HG03439 (cell line): Measurements from ENCODE around the gene TRAPPC5.

Source experiments
- ATAC-seq: cut with Tn5 transposase; IDR thresholded peaks from one replicate; pipeline ENCODE4 v1.9.1; 2021; ENCODE audit warnings: mild to moderate bottlenecking, moderate library complexity; ENCODE audit not compliant: unreplicated experiment

Gene TRAPPC5

DNA sequence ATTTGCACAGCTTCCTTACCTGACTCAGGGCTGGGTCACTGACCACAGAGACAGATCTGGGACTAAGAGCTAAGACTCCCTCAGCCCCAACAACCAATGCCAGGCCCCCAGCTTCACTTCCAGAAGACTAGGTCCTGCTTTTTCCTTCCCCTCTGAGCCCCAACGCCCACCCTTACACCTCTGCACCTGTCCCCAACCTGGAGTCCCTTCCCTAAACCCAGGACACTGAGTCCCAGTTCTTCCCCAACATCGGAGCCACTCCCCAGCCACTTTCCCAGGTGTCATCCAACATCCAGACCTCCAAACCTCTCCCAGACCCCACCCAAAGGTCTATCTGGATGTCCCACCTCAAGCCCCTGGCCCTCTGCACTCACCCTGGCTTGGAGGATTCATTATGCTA, 18.4 kb downstream of the TRAPPC5 start:
- ATAC-seq: no peak

DNA sequence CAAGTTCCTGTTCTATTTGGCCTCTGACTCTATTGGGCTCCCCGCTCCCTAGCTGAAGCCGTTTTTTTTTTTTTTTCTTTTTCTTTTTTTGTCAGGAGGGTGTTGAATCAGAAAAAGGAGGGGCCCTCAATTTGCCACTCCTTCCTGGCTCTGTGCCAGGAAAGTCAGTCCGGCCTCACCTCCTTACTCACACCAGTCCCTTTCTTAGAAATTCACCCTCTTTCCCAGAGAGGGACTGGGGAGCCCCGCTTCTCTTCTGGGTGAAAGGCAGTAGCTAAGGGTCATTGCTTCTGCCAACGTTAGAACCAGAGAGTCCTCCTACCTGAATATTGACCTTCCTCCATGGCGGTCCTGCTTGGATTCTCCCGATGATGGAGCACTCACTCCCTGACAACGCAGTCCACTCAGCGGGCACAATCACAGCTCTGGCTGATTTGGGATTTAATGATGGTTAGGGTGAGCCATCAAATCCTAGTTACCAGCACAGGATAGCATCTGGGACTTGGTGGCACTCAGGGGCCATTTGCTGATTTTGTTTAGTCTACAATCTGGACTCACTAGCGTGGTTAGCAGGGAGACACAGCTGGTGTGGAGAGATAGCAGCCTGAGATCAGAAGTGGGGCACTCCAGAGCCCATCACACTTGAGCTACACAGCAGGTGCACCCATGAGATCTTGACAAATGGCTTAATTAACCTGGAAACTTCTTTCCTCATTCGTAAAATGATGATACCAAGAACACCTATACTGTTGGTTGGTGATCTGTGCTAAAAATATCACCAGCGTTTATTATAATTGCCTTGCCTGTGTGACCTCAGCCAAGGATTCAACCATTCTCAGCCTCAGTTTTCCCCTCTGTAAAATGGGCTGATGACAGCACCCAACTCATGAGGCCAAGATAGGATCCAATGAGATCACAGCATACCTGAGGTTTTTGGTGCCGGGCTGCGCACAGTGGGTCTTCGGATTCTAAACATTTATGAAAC, 19.1 kb downstream of the TRAPPC5 start:
- ATAC-seq: no peak

DNA sequence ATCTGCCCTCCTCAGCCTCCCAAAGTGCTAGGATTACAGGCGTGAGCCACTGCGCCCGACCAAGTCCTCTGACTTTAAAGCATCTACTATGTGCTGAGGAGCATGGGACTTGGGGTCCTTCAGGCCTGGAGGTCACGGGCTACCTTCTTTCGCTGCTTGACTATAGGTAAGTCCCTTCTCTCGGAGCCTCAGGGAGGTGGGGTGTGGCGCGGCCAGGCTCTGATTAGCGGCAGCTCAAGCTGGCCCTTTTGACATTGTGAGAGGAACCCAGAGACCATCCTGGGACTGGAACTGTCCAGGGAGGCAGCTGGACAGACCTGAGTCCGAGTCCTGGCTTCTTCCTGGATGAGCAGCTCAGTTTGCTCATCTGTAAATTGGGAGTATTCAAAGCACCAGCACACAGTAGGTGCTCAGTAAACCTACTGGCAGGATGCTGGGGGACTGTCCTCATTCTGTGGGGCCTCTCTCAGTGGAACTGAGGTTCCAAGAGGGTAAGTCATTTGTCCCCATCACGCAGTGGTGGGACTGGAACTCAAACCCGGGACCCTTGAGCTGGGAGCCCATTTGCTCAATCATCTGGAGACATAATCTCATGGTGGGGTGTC, 20.5 kb downstream of the TRAPPC5 start:
- ATAC-seq: no peak

DNA sequence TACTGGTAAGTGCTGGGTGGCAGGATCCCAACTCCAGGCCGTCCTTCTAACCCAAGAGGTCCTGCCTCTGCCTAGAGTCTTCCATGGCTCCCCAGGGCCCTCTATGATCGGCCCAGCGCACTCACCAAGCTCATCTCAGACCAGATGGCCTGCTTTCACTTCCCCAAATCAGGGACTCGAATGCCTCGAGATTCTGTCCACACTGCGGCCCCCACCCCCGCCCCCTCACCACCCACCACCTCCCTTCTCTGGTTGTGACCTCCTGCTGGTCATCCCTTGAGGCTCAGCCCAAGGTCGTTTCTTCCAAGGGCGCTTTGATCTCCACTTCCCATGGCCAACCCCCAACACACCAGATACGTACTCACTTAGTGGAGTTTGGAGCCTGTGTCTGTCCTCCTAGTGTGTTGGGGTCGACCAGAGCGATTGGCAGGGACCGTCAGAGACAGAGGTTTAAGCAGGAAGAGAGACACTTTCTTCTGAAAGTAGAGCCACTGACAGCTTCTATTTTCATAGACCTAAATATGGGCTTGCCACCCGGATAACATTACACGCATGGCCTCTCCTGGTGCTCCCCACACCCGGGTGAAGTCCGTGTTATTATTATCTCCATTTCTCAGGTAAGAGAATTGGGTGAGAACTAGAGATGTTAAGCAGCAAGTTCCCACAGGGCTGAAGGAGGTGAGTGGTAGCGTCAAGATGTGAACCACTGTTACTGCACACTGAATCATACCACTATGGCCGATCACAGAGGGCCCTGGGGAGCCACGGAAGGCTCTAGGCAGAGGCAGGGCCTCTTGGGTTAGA, 21.2 kb downstream of the TRAPPC5 start, which contains the start of gene FCER2:
Gene FCER2, minus strand, starts transcription at position 478 of the 804 bp plus-strand sequence. CDS start 2,371 bp downstream, outside the sequence.
- peak; percentile 41 for ATAC-seq

DNA sequence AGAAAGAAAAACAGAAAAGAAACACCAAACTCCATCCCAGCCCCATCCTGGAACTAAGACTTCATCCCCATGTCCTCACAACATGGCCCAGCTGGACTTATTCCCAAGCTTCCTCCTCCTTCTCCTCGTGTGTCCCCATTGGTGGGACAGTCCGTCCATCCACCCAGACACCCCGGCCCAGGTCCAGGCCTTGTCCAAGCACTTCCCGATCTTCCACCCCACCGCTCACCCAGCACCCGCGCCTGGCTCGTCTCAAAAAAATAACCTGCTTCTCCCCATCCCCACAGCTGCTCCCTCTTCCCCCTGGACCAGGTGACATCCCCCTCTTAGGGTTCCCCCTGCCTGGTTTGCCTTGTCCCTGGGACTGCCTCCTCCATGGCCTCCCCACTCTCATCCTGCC, 22.7 kb downstream of the TRAPPC5 start:
- no peak for ATAC-seq

DNA sequence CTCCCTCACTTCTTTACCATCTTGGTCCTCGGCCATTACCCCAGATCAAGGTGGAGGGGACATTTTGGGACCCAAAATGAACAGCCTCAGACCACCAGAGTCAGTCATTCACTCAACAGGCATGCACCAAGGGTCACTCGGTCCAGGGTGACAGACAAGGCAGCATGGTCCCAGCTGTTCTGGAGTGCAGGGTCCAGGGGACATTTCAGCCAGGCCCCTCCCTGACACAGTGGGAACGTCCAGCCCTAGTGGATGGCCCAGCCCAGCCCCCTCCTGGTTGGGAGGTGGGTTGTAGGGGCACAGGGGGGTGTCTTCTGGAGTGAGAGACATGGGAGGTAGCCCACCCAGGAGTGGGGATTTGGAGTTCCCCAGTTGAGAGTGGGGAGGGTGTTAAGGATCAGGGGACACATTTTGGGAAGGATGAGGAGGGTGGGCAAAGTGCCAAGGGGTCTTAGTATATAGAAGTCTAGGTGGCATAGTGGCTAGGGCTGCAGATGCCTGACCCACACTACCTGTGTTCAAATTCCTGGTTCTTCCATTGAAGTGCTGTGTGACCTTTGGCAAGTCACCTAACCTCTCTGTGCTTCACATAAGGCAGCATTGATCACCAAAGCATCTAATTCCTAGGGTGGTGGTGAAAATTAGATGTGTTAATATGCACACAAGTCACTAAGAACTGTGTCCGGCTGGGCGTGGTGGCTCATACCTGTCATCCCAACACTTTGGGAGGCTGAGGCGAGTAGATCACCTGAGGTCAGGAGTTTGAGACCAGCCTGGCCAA, 23.8 kb downstream of the TRAPPC5 start:
- no peak for ATAC-seq

DNA sequence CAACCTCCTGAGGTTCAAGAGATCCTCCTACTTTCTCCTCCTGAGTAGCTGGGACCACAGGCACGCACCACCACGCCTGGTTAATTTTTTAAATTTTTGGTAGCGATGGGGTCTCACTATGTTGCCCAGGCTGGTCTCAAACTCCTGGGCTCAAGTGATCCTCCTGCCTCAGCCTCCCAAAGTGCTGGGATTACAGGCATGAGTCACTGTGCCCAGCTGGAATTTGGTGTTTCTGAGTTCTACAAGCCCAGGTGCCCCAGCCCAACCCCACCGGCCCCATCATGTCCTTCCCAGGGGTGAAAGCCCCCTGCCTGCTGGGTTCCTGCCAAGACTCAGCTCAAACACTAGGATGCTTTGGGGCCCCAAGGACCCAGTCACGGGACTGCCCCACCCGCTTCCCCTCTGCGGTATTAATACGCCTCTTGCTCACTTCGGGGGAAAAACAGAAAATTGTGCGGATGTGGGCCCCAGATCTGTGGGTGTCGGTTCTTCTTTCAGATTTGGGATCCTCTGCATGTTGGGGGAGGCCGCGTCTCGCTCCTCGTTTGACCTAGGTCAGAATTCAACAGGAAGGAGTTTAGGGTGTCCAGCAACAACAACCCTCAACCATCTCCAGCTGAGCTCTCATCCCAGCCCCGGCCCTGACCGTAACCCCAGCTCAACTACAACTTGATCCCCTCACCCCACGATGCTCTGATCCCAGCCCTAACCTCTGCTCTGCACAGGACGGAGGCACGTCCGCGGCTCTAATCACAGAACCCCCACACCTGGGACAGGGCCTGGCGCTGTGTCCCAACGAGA, 25.0 kb downstream of the TRAPPC5 start:
- ATAC-seq: peak; percentile 49

DNA sequence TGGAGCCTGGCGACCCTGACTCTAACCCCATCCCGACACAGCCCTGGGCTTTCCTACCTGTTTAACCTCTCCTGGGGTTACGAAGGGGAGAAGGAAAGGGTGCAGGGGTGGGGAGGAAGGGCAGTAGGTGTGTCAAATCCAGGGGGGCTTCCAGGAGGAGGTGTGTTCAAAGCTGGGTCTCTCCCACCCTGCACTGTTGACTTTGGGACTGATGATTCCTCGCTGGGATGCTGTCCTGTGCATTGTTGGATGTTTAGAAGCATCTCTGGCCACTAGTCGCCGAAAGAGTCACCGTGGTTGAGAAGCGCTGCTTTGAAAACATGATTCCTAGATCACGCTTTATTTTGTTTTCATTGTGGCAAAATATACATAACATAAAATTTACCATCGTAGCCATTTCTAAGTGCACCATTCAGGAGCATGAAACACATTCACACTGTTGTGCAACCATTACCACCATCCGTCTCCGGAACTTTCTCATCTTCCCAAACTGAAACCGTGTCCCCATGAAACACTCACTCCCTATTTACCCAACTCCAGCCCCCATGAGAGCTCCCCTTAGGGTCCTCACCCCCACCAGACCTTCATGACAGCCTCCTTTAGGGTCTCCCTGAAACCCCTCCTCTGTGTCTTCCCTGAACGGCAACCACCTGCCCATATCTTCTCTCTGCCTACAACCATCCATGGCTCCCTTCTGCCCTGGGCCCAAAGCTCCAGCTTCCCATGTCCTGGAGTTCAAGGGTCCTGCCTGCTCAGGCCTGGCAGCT, 25.7 kb downstream of the TRAPPC5 start:
- no peak for ATAC-seq

DNA sequence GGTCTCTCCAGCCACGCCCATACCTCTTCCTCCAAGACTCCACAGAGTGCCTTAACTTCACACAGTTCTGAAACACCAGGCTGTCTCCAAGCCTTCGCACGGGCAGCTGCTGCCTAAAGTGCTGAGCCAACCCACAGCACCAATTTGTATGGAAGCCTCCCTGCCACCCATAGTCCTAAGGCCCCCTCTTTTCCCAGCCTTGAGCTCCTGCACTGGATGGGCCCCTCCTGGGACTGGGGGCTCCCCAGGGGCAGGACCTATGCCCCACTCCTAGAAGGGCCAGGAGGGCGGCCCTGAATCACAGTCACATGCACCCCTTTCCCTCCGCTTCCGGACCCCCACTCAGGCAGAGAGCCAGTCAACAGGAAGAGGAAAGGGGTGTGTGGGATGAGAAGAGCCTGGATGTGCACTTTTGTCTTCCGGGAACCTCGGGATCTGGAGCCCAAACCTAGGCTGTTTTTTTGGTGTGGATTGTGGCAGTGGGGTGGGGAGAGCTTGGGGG, 26.4 kb downstream of the TRAPPC5 start:
- no peak for ATAC-seq

DNA sequence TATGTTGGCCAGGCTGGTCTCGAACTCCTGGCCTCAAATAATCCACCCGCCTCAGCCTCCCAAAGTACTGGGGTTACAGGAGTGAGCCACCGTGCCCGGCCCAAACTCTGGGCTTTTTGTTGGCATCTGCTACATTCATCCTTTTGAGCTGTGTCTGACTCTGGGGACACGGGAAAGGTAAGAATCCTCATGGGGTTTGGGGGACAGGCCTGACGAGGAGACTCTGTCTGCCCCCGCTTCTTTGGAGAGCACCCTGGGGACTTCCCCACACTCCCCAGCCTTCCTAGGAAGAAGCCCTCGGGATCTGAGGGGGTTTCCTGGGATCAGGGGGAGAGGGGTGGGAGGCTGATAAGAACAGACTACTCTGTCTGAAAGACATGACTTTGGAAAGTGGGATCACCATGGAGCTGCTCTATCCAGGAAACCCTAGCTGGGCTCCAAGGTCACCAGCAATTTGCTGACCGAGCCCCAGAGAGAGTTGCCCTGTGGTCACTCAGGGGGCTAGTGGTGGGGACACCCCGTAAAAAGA, 29.4 kb downstream of the TRAPPC5 start:
- ATAC-seq: no peak

DNA sequence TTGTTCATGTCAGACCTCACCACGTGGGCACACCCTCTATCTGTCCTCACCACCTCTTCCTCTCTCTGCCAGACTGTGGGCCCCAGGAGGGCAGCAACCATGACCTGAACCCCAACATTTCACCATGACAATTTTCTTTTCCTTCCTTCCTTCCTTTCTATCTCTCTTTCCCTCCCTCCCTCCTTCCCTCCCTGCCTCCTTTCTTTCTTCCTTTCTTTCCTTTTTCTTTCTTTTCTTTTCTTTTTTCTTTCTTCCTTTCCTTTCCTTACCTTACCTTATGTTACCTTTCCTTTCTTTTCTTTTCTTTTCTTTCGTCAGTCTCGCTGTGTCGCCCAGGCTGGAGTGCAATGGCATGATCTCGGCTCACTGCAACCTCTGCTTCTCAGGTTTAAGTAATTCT, 30.0 kb downstream of the TRAPPC5 start:
- no peak for ATAC-seq

DNA sequence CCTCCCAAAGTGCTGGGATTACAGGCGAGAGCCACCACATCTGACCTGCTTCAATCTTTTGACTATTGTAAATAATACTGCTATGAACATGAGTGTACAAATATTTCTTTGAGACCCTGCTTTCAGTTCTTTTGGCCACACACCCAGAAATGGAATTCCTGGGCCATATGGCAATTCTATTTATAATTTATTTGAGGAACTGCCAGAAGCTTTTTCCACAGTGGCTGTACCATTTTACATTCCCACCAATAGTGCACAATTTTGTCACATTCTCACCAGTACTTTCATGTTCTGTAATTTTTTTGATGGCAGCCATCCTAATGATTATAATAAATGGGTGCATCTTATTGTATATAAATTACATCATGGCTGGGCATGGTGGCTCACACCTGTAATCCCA, 35.0 kb downstream of the TRAPPC5 start:
- no peak for ATAC-seq

DNA sequence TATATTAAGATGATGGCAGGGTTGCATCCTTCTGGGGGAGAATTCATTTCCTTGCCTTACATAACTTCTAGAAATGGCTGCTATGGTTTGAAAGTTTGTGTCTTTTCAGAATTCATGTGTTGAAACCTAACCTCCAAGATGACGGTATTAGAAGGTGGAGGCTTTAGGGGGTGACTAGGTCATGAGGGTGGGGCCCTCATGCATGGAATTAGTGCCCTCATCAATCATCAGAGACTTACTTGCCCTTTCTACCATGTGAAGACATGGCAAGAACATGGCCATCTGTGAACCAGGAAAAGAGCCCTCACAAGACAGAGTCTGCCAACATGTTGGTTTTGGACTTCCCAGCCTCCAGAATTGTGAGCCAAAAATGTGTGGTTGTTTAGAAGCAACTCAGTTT, 36.1 kb downstream of the TRAPPC5 start:
- no peak for ATAC-seq

DNA sequence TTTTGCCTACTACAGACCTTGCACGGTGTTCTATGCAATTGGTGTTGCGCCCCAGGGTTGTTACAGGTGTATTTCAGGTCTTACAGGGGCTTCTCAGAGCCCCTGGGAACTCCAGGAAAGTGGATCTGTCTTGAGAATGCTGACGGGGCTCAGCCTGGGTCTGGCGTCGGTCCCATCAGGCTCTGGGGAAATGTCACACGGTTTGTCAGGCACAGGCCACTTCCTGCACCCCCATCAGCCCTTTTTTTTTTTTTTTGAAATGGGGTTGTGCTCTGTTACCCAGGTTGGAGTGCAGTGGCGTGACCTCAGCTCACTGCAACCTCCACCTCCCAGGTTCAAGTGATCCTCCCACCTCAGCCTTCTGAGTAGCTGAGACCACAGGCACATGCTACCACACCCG, 38.0 kb downstream of the TRAPPC5 start:
- ATAC-seq: no peak

DNA sequence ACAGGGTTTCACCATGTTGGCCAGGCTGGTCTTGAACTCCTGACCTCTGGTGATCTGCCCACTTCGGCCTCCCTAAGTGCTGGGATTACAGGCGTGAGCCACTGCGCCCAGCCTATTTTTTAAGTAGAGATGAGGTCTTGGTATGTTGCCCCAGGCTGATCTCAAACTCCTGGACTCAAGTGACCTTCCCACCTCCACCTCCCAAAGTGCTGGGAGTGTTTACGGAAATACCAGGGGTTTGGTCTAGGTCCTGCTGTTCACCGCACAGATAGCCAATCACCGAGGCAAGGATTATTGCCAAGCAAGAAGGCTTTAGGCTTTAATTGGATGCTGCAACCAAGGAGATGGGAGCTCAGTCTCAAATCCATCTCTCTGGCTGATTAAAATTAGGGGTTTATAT, 39.7 kb downstream of the TRAPPC5 start:
- ATAC-seq: no peak

DNA sequence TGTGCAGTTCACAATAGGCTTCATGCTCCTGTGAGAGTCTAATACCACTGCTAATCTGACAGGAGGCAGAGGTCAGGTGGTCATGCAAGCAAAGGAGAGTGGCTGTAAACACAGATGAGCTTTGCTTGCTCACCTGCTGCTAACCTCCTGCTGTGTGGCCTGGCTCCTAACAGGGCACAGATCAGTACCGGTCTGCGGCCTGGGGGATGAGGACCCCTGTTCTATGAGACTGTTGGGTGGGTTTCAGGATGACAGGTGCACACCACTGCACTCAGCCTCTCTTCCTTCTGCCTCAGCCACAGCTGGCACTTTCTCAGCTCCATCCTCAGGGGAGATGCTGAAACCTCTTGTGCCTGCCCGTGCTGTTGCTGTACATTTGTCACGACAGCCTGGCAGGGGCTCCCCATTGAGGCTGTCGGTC, 41.6 kb downstream of the TRAPPC5 start:
- no peak for ATAC-seq

DNA sequence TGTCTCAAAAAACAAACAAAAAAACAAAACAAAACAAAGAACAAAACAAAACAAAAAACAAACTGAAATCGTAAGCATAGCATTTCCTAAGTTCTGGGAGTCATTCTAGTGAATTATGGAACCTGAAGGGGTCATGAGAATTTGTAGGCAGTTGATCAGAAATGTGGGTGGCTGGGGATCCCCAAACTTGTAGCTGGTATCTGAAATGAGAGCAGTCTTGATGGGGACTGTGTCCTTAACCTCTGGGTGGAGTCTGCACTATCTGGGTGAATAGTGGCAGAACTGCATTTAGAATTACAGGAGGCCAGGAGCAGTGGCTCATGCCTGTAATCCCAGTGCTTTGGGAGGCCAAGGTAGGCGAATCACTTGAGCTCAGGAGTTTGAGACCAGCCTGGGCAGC, 45.2 kb downstream of the TRAPPC5 start:
- no peak for ATAC-seq

DNA sequence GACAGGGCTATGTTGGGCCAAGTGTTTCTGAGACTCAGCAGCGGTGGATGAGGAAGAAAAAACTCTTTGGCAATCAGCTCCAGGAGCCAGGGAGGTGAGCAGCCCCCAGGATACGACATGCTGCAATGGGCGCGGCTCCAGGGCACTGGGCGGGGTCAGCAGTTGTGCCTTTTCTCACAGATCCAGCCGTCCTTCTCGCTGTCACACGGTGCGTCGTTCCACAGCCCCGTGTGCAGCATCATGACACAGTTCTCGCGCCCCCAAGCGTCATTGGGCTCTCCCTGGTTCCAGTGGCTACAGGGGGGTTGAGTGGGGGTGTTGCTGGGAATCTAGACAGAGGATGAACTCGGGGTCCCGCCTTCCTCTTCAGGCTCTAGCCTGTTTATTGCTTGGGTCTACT, 48.6 kb downstream of the TRAPPC5 start:
- no peak for ATAC-seq
